GM12878 (cell line): Measurements from ENCODE around the gene CAPN15.

Experiments
- ATF3 ChIP-seq: IDR thresholded peaks from 2 replicates; pipeline ENCODE4 v1.6.1; 2011; ENCODE audit warnings: low read depth, mild to moderate bottlenecking, low read length, moderate library complexity, borderline replicate concordance; ENCODE audit errors: extremely low read depth
- BCL11A ChIP-seq: IDR thresholded peaks from 2 replicates; pipeline ENCODE4 v1.6.1; 2011; ENCODE audit warnings: low read depth, low read length
- CTCF ChIP-seq, 3 experiments: IDR thresholded peaks in 2 of 3; conservative IDR thresholded peaks in 1 of 3; 2 replicates each; pipeline ENCODE4 v1.5.1; 2011; ENCODE audit warnings: low read depth in 3 of 3, low read length in 3 of 3, mild to moderate bottlenecking in 3 of 3, control low read depth in 2 of 3, moderate library complexity in 2 of 3, inconsistent platforms in 1 of 3, mixed read lengths in 1 of 3; ENCODE audit not compliant: control insufficient read depth in 2 of 3, insufficient read depth in 1 of 3; ENCODE audit errors: extremely low read depth in 1 of 3
- HSF1 ChIP-seq: fragments of 150-350 bp; IDR thresholded peaks from 2 replicates; pipeline ENCODE4 v1.6.1; 2014; ENCODE audit warnings: mild to moderate bottlenecking, low read depth, low read length
- MXI1 ChIP-seq: fragments of 150-350 bp; IDR thresholded peaks from 2 replicates; pipeline ENCODE4 v1.6.1; 2011; ENCODE audit warnings: low read depth, mild to moderate bottlenecking, inconsistent platforms, low read length, improper control_type of control experiment
- MYC ChIP-seq: IDR thresholded peaks from 2 replicates; pipeline ENCODE4 v1.6.1; 2011; ENCODE audit warnings: mild to moderate bottlenecking, low read length, moderate library complexity, inconsistent platforms; ENCODE audit not compliant: insufficient read depth, insufficient replicate concordance, insufficient read length, severe bottlenecking
- POLR2A ChIP-seq: IDR thresholded peaks from 2 replicates; pipeline ENCODE4 v1.6.1; 2011; ENCODE audit warnings: low read depth, mild to moderate bottlenecking, low read length
- REST ChIP-seq: IDR thresholded peaks from 2 replicates; pipeline ENCODE4 v1.6.1; 2012; ENCODE audit warnings: mild to moderate bottlenecking, low read depth, low read length
- SIN3A ChIP-seq: IDR thresholded peaks from 2 replicates; pipeline ENCODE4 v1.6.1; 2012; ENCODE audit warnings: low read depth, low read length, improper control_type of control experiment
- STAT1 ChIP-seq: fragments of 450-650 bp; conservative IDR thresholded peaks from 2 replicates; pipeline ENCODE4 v1.6.1; 2014; ENCODE audit warnings: antibody characterized with exemption, mild to moderate bottlenecking
- TCF12 ChIP-seq: IDR thresholded peaks from 2 replicates; pipeline ENCODE4 v1.6.1; 2011; ENCODE audit warnings: low read depth, mild to moderate bottlenecking, low read length
- YY1 ChIP-seq: IDR thresholded peaks from 2 replicates; pipeline ENCODE4 v1.6.1; 2011; ENCODE audit warnings: low read depth, mild to moderate bottlenecking, low read length

- TF ChIP-seq CTCF (IDR thresholded peaks at IDR 0.05 in 2 of 3, conservative IDR thresholded peaks at IDR 0.05 in 1 of 3; ENCODE audit: control insufficient read depth in 2 of 3, extremely low read depth in 1 of 3, insufficient read depth in 1 of 3, low read depth in 3 of 3, low read length in 3 of 3): no peak
- TF ChIP-seq REST: no peak
- no peak for TF ChIP-seq MXI1
- no peak for TF ChIP-seq ATF3
- no peak for TF ChIP-seq MYC
- TF ChIP-seq BCL11A: no peak
- no peak for TF ChIP-seq SIN3A
- no peak for TF ChIP-seq STAT1
- no peak for TF ChIP-seq POLR2A
- TF ChIP-seq TCF12: no peak
- TF ChIP-seq HSF1: no peak
- TF ChIP-seq YY1: no peak; the same call in 1 of the 2 replicates
Observed at GRCh38 chr16:588639-588888, 61.1 kb downstream of the CAPN15 start.
